IMR-90 (cell line): ENCODE measurements around the gene DLG5. TPM values are rescaled to one million over a fixed set of nuclear protein-coding genes. Genes with fewer than 3 reads are reported as not detected.

Experiments used
- ATAC-seq: fragments of 200-7000 bp; cut with Tn5 transposase; 2 replicates; pipeline ENCODE4 v1.9.1; 2020; ENCODE audit warnings: low read depth, mild to moderate bottlenecking, moderate library complexity
- BruUV-seq: library from RNA; stranded (reverse); fragments of 400-500 nt; replicated peaks from 2 replicates; lab custom pipeline; 2021; lab: Mats Ljungman, UMichigan
- CTCF ChIA-PET: fragments of 300-600 bp; formaldehyde crosslinking; extraction: SDS; loops from one replicate; lab custom pipeline; 2021; ENCODE audit warnings: antibody characterized with exemption; lab: Yijun Ruan, JAX
- POLR2A ChIA-PET: fragments of 300-600 bp; sonication (Branson Sonifier 250); formaldehyde crosslinking; loops from one replicate; lab custom pipeline; 2022; ENCODE audit warnings: antibody characterized with exemption; ENCODE audit not compliant: unreplicated experiment; lab: Charles Lee
- DNase-seq: peaks from one replicate; pipeline ENCODE4 v3.0.0; 2013
- H2AFZ ChIP-seq: replicated peaks from 2 replicates; pipeline ENCODE3; 2013; ENCODE audit warnings: low read length, mild to moderate bottlenecking; ENCODE audit not compliant: poor library complexity
- H2AK5ac ChIP-seq: 2 replicates; pipeline ENCODE4 v1.6.1; 2013; ENCODE audit warnings: low read depth, low read length, inconsistent platforms
- H2AK9ac ChIP-seq: replicated peaks from 2 replicates; pipeline ENCODE3; 2013; ENCODE audit warnings: mild to moderate bottlenecking, low read depth, low read length, moderate library complexity; ENCODE audit not compliant: poor library complexity
- H2BK120ac ChIP-seq: 2 replicates; pipeline ENCODE4 v1.6.1; 2013; ENCODE audit warnings: low read depth, low read length, inconsistent platforms
- H2BK15ac ChIP-seq: 3 replicates; pipeline ENCODE4 v1.6.1; 2013; ENCODE audit warnings: low read depth, low read length, inconsistent platforms
- H2BK20ac ChIP-seq: 2 replicates; pipeline ENCODE4 v1.6.1; 2013; ENCODE audit warnings: low read depth, mild to moderate bottlenecking, inconsistent platforms, low read length, moderate library complexity
- H2BK5ac ChIP-seq: 2 replicates; pipeline ENCODE4 v1.6.1; 2013; ENCODE audit warnings: mild to moderate bottlenecking, low read depth, low read length, inconsistent platforms; ENCODE audit not compliant: poor library complexity, severe bottlenecking
- H3K14ac ChIP-seq: replicated peaks from 2 replicates; pipeline ENCODE4 v1.6.1; 2013; ENCODE audit warnings: low read depth, low read length, inconsistent platforms
- H3K18ac ChIP-seq: 2 replicates; pipeline ENCODE4 v1.6.1; 2013; ENCODE audit warnings: low read depth, low read length, control low read depth
- H3K23ac ChIP-seq: 2 replicates; pipeline ENCODE4 v1.6.1; 2013; ENCODE audit warnings: low read depth, low read length, inconsistent platforms
- H3K27ac ChIP-seq: 2 replicates; pipeline ENCODE4 v1.5.1; 2013; ENCODE audit warnings: mild to moderate bottlenecking, control low read depth, low read length; ENCODE audit not compliant: insufficient read depth
- H3K27me3 ChIP-seq: 2 replicates; pipeline ENCODE4 v1.6.1; 2013; ENCODE audit warnings: low read length; ENCODE audit not compliant: control insufficient read depth, insufficient read depth
- H3K36me3 ChIP-seq: 2 replicates; pipeline ENCODE4 v1.6.1; 2013; ENCODE audit warnings: low read length, mixed read lengths; ENCODE audit not compliant: control insufficient read depth, insufficient read depth
- H3K4ac ChIP-seq: 2 replicates; pipeline ENCODE4 v1.6.1; 2013; ENCODE audit warnings: low read depth, low read length, inconsistent platforms
- H3K4me1 ChIP-seq: 2 replicates; pipeline ENCODE4 v1.6.1; 2013; ENCODE audit warnings: low read length, mixed read lengths; ENCODE audit not compliant: control insufficient read depth, insufficient read depth
- H3K4me2 ChIP-seq: 2 replicates; pipeline ENCODE4 v1.6.1; 2013; ENCODE audit warnings: low read depth, mild to moderate bottlenecking, control low read depth, low read length, moderate library complexity
- H3K4me3 ChIP-seq: 2 replicates; pipeline ENCODE4 v1.5.1; 2013; ENCODE audit warnings: low read depth, mild to moderate bottlenecking, control low read depth, low read length, moderate library complexity; ENCODE audit not compliant: insufficient read depth
- H3K56ac ChIP-seq: 2 replicates; pipeline ENCODE4 v1.6.1; 2013; ENCODE audit warnings: low read length, inconsistent platforms; ENCODE audit not compliant: insufficient read depth; ENCODE audit errors: extremely low read depth
- H3K79me1 ChIP-seq, 2 experiments: 2 replicates each; pipeline ENCODE4 v1.6.1; 2013; ENCODE audit warnings: low read length in 2 of 2, inconsistent platforms in 1 of 2, low read depth in 1 of 2
- H3K9ac ChIP-seq: 2 replicates; pipeline ENCODE4 v1.6.1; 2013; ENCODE audit warnings: low read depth, low read length, control low read depth
- H3K9me1 ChIP-seq: 2 replicates; pipeline ENCODE4 v1.6.1; 2013; ENCODE audit warnings: low read length, inconsistent platforms; ENCODE audit not compliant: insufficient read depth
- H3K9me3 ChIP-seq: 2 replicates; pipeline ENCODE4 v1.6.1; 2013; ENCODE audit warnings: low read length; ENCODE audit not compliant: control insufficient read depth, insufficient read depth
- H4K20me1 ChIP-seq: 2 replicates; pipeline ENCODE4 v1.6.1; 2013; ENCODE audit warnings: low read length, inconsistent platforms; ENCODE audit not compliant: insufficient read depth
- H4K5ac ChIP-seq: 2 replicates; pipeline ENCODE4 v1.6.1; 2013; ENCODE audit warnings: mild to moderate bottlenecking, low read depth, low read length, control low read depth
- H4K8ac ChIP-seq, 2 experiments: 2 replicates each; pipeline ENCODE4 v1.6.1; 2013; ENCODE audit warnings: low read depth in 2 of 2, low read length in 2 of 2, control low read depth in 1 of 2, inconsistent platforms in 1 of 2
- H4K91ac ChIP-seq: 2 replicates; pipeline ENCODE4 v1.6.1; 2013; ENCODE audit warnings: low read depth, low read length, inconsistent platforms; ENCODE audit not compliant: insufficient read depth
- BHLHE40 ChIP-seq: fragments of 150-350 bp; IDR thresholded peaks from 2 replicates; pipeline ENCODE4 v1.6.1; 2016; ENCODE audit warnings: mild to moderate bottlenecking, low read depth, low read length
- CEBPB ChIP-seq: IDR thresholded peaks from 2 replicates; pipeline ENCODE4 v1.6.1; 2012; ENCODE audit warnings: low read depth, low read length, improper control_type of control experiment
- CHD1 ChIP-seq: IDR thresholded peaks from 2 replicates; pipeline ENCODE4 v1.6.1; 2012; ENCODE audit warnings: low read depth, low read length, improper control_type of control experiment
- FOS ChIP-seq: fragments of 150-350 bp; IDR thresholded peaks from 2 replicates; pipeline ENCODE4 v1.6.1; 2016; ENCODE audit warnings: low read depth, low read length
- MAFK ChIP-seq: IDR thresholded peaks from 2 replicates; pipeline ENCODE4 v1.6.1; 2012; ENCODE audit warnings: low read depth, low read length, improper control_type of control experiment
- MAZ ChIP-seq: IDR thresholded peaks from 2 replicates; pipeline ENCODE4 v1.6.1; 2012; ENCODE audit warnings: low read depth, mild to moderate bottlenecking, low read length, improper control_type of control experiment, moderate library complexity, borderline replicate concordance
- MXI1 ChIP-seq: IDR thresholded peaks from 2 replicates; pipeline ENCODE4 v1.6.1; 2012; ENCODE audit warnings: low read depth, mild to moderate bottlenecking, low read length, moderate library complexity, borderline replicate concordance
- NFE2L2 ChIP-seq: fragments of 150-350 bp; IDR thresholded peaks from 2 replicates; pipeline ENCODE4 v1.6.1; 2016; ENCODE audit warnings: low read depth, mild to moderate bottlenecking, low read length
- POLR2A ChIP-seq: IDR thresholded peaks from 2 replicates; pipeline ENCODE4 v1.6.1; 2012; ENCODE audit warnings: mild to moderate bottlenecking, low read depth, low read length
- RAD21 ChIP-seq: IDR thresholded peaks from 2 replicates; pipeline ENCODE4 v1.6.1; 2012; ENCODE audit warnings: low read length, improper control_type of control experiment
- RCOR1 ChIP-seq: IDR thresholded peaks from 2 replicates; pipeline ENCODE4 v1.6.1; 2012; ENCODE audit warnings: mild to moderate bottlenecking, low read length, improper control_type of control experiment; ENCODE audit not compliant: insufficient replicate concordance
- RFX5 ChIP-seq: IDR thresholded peaks from 2 replicates; pipeline ENCODE4 v1.8.0; 2012; ENCODE audit warnings: low read depth, mild to moderate bottlenecking, low read length, moderate library complexity
- SMC3 ChIP-seq: fragments of 150-350 bp; IDR thresholded peaks from 2 replicates; pipeline ENCODE4 v1.6.1; 2016; ENCODE audit warnings: low read depth, mild to moderate bottlenecking, antibody characterized with exemption, low read length, moderate library complexity
- WGBS, 2 experiments: methylation state at CpG; one replicate each; pipeline versions ENCODE4 v1.1.5 to v1.1.7; 2013; ENCODE audit warnings: missing lambda C conversion rate in 2 of 2; ENCODE audit not compliant: insufficient read length in 1 of 2; ENCODE audit errors: extremely low coverage in 2 of 2; 5-methylcytosine and 5-hydroxymethylcytosine counted together
- dilution Hi-C: fragments of 300-500 bp; cut with HindIII; formaldehyde crosslinking; loops from one replicate; pipeline ENCODE4 v1.14.3; 2018; ENCODE audit warnings: low sequenced_read_pairs; ENCODE audit not compliant: unreplicated experiment
- in situ Hi-C: fragments of 300-500 bp; cut with MboI; formaldehyde crosslinking; loops from 3 replicates; pipeline ENCODE4 v1.14.3; 2019; ENCODE audit warnings: low sequenced_read_pairs, inconsistent platforms, mixed read lengths
- intact Hi-C: fragments of 100-400 bp; cut with micrococcal nuclease; formaldehyde crosslinking; loops from 2 replicates; pipeline ENCODE4 v1.10.0; 2022
- polyA plus RNA-seq, 3 experiments: library from polyadenylated mRNA; depleted of rRNA; stranded (reverse); fragments of >200 nt; gene quantifications; 2 replicates each; pipeline ENCODE4 v1.2.3, GENCODE V29; 2012; ENCODE audit warnings: low replicate concordance in 1 of 3
- total RNA-seq: library from RNA; depleted of rRNA; stranded (reverse); fragments of >200 nt; gene quantifications from 2 replicates; pipeline ENCODE4 v1.2.3, GENCODE V29; 2012
- TF ChIP-seq, protein P1 (sequence below): fragments of 150-350 bp; IDR thresholded peaks from 2 replicates; pipeline ENCODE4 v1.6.1; 2016; ENCODE audit warnings: low read depth, mild to moderate bottlenecking, low read length, moderate library complexity, borderline replicate concordance
- TF ChIP-seq, protein P2 (sequence below): conservative IDR thresholded peaks from 2 replicates; pipeline ENCODE4 v1.5.1; 2012; ENCODE audit warnings: mild to moderate bottlenecking, low read depth, low read length, improper control_type of control experiment

The DLG5 gene
- total and polyA plus RNA-seq, 2 of the 4 experiments (the other 2 are of a cell fraction) = 12.7 to 28.7 TPM

DNA sequence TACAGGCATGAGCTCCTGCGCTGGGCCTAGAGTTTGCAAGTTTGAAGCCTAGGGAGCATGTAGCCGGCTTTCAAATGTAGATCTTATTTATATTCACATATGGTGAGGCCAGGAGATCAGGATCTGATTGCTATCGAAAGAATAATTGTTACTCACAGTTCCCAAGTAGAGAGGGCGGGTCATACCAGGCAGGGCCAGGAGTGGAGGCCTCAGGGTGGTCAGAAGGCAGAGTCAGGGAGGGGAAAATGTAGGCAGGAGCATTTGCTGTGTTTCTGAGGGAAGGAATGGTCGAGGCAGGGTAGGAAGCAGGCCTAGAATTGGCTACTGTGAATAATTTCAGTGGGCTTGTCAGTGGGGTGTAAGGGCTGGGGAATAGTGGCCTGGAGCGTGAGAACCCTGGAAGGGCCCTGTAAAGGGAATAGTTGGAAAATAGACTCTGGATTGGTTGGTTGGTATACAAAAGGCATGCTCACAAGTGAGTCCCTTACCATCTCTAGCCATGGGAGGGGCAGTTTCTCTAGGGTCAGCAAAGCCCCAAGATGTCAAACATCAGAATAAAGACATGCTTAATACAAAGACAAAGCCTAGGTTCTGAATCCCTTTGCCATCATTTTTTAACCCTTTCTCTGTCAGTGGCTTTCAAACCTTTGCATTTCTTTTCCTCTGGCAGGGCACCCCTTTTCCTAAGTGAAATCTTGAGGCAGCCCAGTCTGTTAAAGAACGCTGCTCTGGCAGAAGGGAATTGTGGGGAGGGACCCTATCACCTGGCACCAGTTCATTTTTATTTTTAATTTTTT, 36.0 kb upstream of the DLG5 start:
- no peak for ATAC-seq
- no peaks in the 10 kb centered on the region for H3K36me3 ChIP-seq
- BruUV-seq = no TSS peak
- CTCF ChIA-PET = no interaction called here
- H3K18ac ChIP-seq = no peak overlapping the region
- H3K23ac ChIP-seq = no peak overlapping the region
- H3K4me3 ChIP-seq = no peak overlapping the region
- H3K4ac ChIP-seq = no peak overlapping the region
- intact Hi-C loops (no loop called here), dilution Hi-C loops (no loop called here), in situ Hi-C loops (no loop called here)
- H3K4me1 ChIP-seq = peaks cover 1% of the 10 kb centered on the region; the same call in 1 of the 2 replicates
- no peaks in the 10 kb centered on the region for H3K9me1 ChIP-seq
- no peaks in the 10 kb centered on the region for H3K27me3 ChIP-seq
- POLR2A ChIA-PET = no interaction called here
- DNase-seq = no peak
- H2BK120ac ChIP-seq = no peak overlapping the region
- H3K56ac ChIP-seq = no peak overlapping the region
- no peak overlapping the region for H2AFZ ChIP-seq
- H4K91ac ChIP-seq = no peak overlapping the region
- no peak overlapping the region for H2BK5ac ChIP-seq
- H3K4me2 ChIP-seq = no peak overlapping the region
- peaks cover 3% of the 10 kb centered on the region for H3K9me3 ChIP-seq
- no peak overlapping the region for H2BK15ac ChIP-seq
- H2AK5ac ChIP-seq = no peak overlapping the region
- H2BK20ac ChIP-seq = no peak overlapping the region
- no peak overlapping the region for H3K14ac ChIP-seq
- no peaks in the 10 kb centered on the region for H3K79me1 ChIP-seq
- H4K20me1 ChIP-seq = no peaks in the 10 kb centered on the region
- WGBS, 2 experiments = 67% methylated on average over 3 of the region's 7 CpGs; no CpG with 5 or more reads in 1 of the 2 experiments
- H4K8ac ChIP-seq = no peak overlapping the region
- H4K5ac ChIP-seq = no peak overlapping the region
- H2AK9ac ChIP-seq = no peak overlapping the region
- H3K9ac ChIP-seq = no peak overlapping the region
- no peak overlapping the region for H3K27ac ChIP-seq
- TF ChIP-seq MAFK (no peak), MAZ (no peak), POLR2A (no peak), MXI1 (no peak), SMC3 (no peak), CHD1 (no peak), FOS (no peak), RFX5 (no peak), RAD21 (no peak), NFE2L2 (no peak), BHLHE40 (no peak), RCOR1 (no peak), CEBPB (no peak)
- TF ChIP-seq, protein P1, sequence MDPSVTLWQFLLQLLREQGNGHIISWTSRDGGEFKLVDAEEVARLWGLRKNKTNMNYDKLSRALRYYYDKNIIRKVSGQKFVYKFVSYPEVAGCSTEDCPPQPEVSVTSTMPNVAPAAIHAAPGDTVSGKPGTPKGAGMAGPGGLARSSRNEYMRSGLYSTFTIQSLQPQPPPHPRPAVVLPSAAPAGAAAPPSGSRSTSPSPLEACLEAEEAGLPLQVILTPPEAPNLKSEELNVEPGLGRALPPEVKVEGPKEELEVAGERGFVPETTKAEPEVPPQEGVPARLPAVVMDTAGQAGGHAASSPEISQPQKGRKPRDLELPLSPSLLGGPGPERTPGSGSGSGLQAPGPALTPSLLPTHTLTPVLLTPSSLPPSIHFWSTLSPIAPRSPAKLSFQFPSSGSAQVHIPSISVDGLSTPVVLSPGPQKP = no peak
- TF ChIP-seq, protein P2, sequence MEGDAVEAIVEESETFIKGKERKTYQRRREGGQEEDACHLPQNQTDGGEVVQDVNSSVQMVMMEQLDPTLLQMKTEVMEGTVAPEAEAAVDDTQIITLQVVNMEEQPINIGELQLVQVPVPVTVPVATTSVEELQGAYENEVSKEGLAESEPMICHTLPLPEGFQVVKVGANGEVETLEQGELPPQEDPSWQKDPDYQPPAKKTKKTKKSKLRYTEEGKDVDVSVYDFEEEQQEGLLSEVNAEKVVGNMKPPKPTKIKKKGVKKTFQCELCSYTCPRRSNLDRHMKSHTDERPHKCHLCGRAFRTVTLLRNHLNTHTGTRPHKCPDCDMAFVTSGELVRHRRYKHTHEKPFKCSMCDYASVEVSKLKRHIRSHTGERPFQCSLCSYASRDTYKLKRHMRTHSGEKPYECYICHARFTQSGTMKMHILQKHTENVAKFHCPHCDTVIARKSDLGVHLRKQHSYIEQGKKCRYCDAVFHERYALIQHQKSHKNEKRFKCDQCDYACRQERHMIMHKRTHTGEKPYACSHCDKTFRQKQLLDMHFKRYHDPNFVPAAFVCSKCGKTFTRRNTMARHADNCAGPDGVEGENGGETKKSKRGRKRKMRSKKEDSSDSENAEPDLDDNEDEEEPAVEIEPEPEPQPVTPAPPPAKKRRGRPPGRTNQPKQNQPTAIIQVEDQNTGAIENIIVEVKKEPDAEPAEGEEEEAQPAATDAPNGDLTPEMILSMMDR = no peak
